H1 (cell line): Measurements from ENCODE around the gene GRIK4. TPM values are rescaled to one million over a fixed set of nuclear protein-coding genes. Genes with fewer than 3 reads are reported as not detected.

ENCODE experiments used
- CTCF ChIA-PET: fragments of 300-600 bp; sonication (Branson Sonifier 250); formaldehyde crosslinking; loops from one replicate; lab custom pipeline; 2021; ENCODE audit not compliant: partially characterized antibody; lab: Charles Lee
- POLR2A ChIA-PET: fragments of 300-600 bp; sonication (Branson Sonifier 250); formaldehyde crosslinking; loops from one replicate; lab custom pipeline; 2021; ENCODE audit warnings: inconsistent platforms; ENCODE audit not compliant: partially characterized antibody; lab: Charles Lee
- DNase-seq, 2 experiments: peaks; one replicate each; pipeline versions ENCODE4 v3.0.0 to v3.0.0-alpha.2; 2010 to 2022; ENCODE audit warnings: low spot score in 2 of 2, low read depth in 1 of 2, mixed read lengths in 1 of 2
- FAIRE-seq: peaks from 2 replicates; lab custom pipeline; 2011; peaks lifted over from hg19 to GRCh38; lab: Jason Lieb, UNC
- H2AFZ ChIP-seq: 2 replicates; pipeline ENCODE4 v1.8.1; 2012; ENCODE audit warnings: low read length, inconsistent platforms
- H2AK5ac ChIP-seq: 2 replicates; pipeline ENCODE4 v1.6.1; 2013; ENCODE audit warnings: low read depth, low read length
- H2BK120ac ChIP-seq: replicated peaks from 2 replicates; pipeline ENCODE3; 2013; ENCODE audit warnings: low read depth, low read length, inconsistent platforms
- H2BK12ac ChIP-seq: 2 replicates; pipeline ENCODE4 v1.6.1; 2013; ENCODE audit warnings: low read depth, low read length
- H2BK15ac ChIP-seq: 2 replicates; pipeline ENCODE4 v1.6.1; 2013; ENCODE audit warnings: low read length
- H2BK20ac ChIP-seq: 2 replicates; pipeline ENCODE4 v1.6.1; 2013; ENCODE audit warnings: low read length
- H2BK5ac ChIP-seq: 2 replicates; pipeline ENCODE4 v1.6.1; 2013; ENCODE audit warnings: low read depth, low read length
- H3K14ac ChIP-seq: 2 replicates; pipeline ENCODE4 v1.6.1; 2013; ENCODE audit warnings: inconsistent platforms; ENCODE audit not compliant: insufficient read length
- H3K18ac ChIP-seq: 2 replicates; pipeline ENCODE4 v1.6.1; 2013; ENCODE audit warnings: low read length; ENCODE audit errors: extremely low read depth
- H3K23ac ChIP-seq: 2 replicates; pipeline ENCODE4 v1.6.1; 2013; ENCODE audit warnings: inconsistent platforms; ENCODE audit not compliant: insufficient read length
- H3K23me2 ChIP-seq: 2 replicates; pipeline ENCODE4 v1.6.1; 2013; ENCODE audit warnings: low read depth, low read length
- H3K27ac ChIP-seq: 2 replicates; pipeline ENCODE4 v1.6.1; 2011; ENCODE audit warnings: low read depth, low read length, inconsistent platforms
- H3K27me3 ChIP-seq, 4 experiments: replicated peaks in 1 of 4; 1 replicate in 1 of 4; 2 replicates in 3 of 4; pipeline versions ENCODE4 v1.6.1 to v1.8.1; 2011 to 2013; ENCODE audit warnings: low read length in 3 of 4, mild to moderate bottlenecking in 3 of 4, inconsistent platforms in 2 of 4, mixed read lengths in 2 of 4, moderate library complexity in 1 of 4; ENCODE audit not compliant: control insufficient read depth in 3 of 4, insufficient read depth in 3 of 4; ENCODE audit errors: extremely low read depth in 1 of 4
- H3K36me3 ChIP-seq, 4 experiments: 2 replicates each; pipeline versions ENCODE4 v1.6.1 to v1.8.1; 2011 to 2013; ENCODE audit warnings: mild to moderate bottlenecking in 4 of 4, low read length in 3 of 4, moderate library complexity in 2 of 4, control low read depth in 1 of 4, inconsistent platforms in 1 of 4; ENCODE audit not compliant: insufficient read depth in 4 of 4, control insufficient read depth in 2 of 4
- H3K4ac ChIP-seq: replicated peaks from 2 replicates; pipeline ENCODE3; 2013; ENCODE audit warnings: low read length, low read depth, mixed read lengths, inconsistent platforms; ENCODE audit not compliant: insufficient read length
- H3K4me1 ChIP-seq, 4 experiments: replicated peaks in 1 of 4; 1 replicate in 1 of 4; 2 replicates in 3 of 4; pipeline versions ENCODE4 v1.6.1 to v1.8.1; 2011 to 2013; ENCODE audit warnings: low read length in 3 of 4, inconsistent platforms in 2 of 4, mixed read lengths in 1 of 4; ENCODE audit not compliant: insufficient read depth in 4 of 4, control insufficient read depth in 3 of 4
- H3K4me2 ChIP-seq, 2 experiments: 2 replicates each; pipeline versions ENCODE4 v1.6.1 to v1.8.1; 2011 to 2013; ENCODE audit warnings: low read depth in 2 of 2, low read length in 2 of 2, control low read depth in 1 of 2, inconsistent platforms in 1 of 2, mild to moderate bottlenecking in 1 of 2; ENCODE audit not compliant: insufficient read depth in 1 of 2
- H3K4me3 ChIP-seq, 4 experiments: fragments of 200-600, 300-600 bp in 1 of 4; sonication (generic), shearing (Covaris generic), sonication (Bioruptor Twin) in 1 of 4; 2 replicates each; pipeline versions ENCODE4 v1.5.1 to v1.8.1; 2011 to 2016; ENCODE audit warnings: low read length in 4 of 4, low read depth in 3 of 4, control low read depth in 2 of 4, inconsistent platforms in 2 of 4, mild to moderate bottlenecking in 2 of 4, mixed read lengths in 1 of 4, moderate library complexity in 1 of 4; ENCODE audit not compliant: insufficient read depth in 2 of 4; ENCODE audit errors: extremely low read depth in 1 of 4
- H3K56ac ChIP-seq: replicated peaks from 2 replicates; pipeline ENCODE3; 2013; ENCODE audit warnings: low read depth, mild to moderate bottlenecking, mixed read lengths, low read length, inconsistent platforms; ENCODE audit not compliant: insufficient read length
- H3K79me1 ChIP-seq: 2 replicates; pipeline ENCODE4 v1.6.1; 2013; ENCODE audit warnings: low read depth, low read length, control low read depth
- H3K79me2 ChIP-seq, 2 experiments: 2 replicates each; pipeline versions ENCODE4 v1.6.1 to v1.8.1; 2012 to 2013; ENCODE audit warnings: low read length in 2 of 2, mild to moderate bottlenecking in 2 of 2, inconsistent platforms in 1 of 2; ENCODE audit not compliant: insufficient read depth in 2 of 2, control insufficient read depth in 1 of 2
- H3K9ac ChIP-seq, 4 experiments: replicated peaks in 1 of 4; 1 replicate in 1 of 4; 2 replicates in 3 of 4; pipeline versions ENCODE4 v1.6.1 to v1.8.1; 2011 to 2013; ENCODE audit warnings: low read depth in 3 of 4, low read length in 3 of 4, control low read depth in 2 of 4, mild to moderate bottlenecking in 2 of 4, moderate library complexity in 2 of 4, inconsistent platforms in 1 of 4; ENCODE audit errors: extremely low read depth in 1 of 4
- H3K9me3 ChIP-seq, 2 experiments: 2 replicates each; pipeline versions ENCODE4 v1.6.1 to v1.8.1; 2012 to 2013; ENCODE audit warnings: mild to moderate bottlenecking in 2 of 2, moderate library complexity in 2 of 2, control low read depth in 1 of 2, inconsistent platforms in 1 of 2, low read depth in 1 of 2, low read length in 1 of 2, mixed read lengths in 1 of 2; ENCODE audit not compliant: insufficient read depth in 2 of 2
- H4K20me1 ChIP-seq, 2 experiments: replicated peaks in 1 of 2; 2 replicates each; pipeline versions ENCODE3 to v1.8.1; 2011 to 2013; ENCODE audit warnings: inconsistent platforms in 2 of 2, low read length in 2 of 2, mild to moderate bottlenecking in 1 of 2; ENCODE audit not compliant: insufficient read depth in 2 of 2, control insufficient read depth in 1 of 2
- H4K5ac ChIP-seq: 2 replicates; pipeline ENCODE4 v1.6.1; 2013; ENCODE audit warnings: low read length, low read depth, mixed read lengths, inconsistent platforms; ENCODE audit not compliant: insufficient read length
- H4K8ac ChIP-seq: 2 replicates; pipeline ENCODE4 v1.8.0; 2013; ENCODE audit warnings: mild to moderate bottlenecking, moderate library complexity, low read length, inconsistent platforms; ENCODE audit not compliant: insufficient read depth; ENCODE audit errors: extremely low read depth
- H4K91ac ChIP-seq: replicated peaks from 2 replicates; pipeline ENCODE3; 2013; ENCODE audit warnings: low read length, mixed read lengths, inconsistent platforms; ENCODE audit not compliant: insufficient read length
- ASH2L ChIP-seq: fragments of 200-600, 300-600 bp; sonication (generic); IDR thresholded peaks from one replicate; pipeline ENCODE4 v1.7.1; 2017; ENCODE audit warnings: low read length
- BCL11A ChIP-seq, 2 experiments: IDR thresholded peaks; one replicate each; pipeline ENCODE4 v1.6.1; 2011; ENCODE audit warnings: low read depth in 2 of 2, low read length in 2 of 2, mild to moderate bottlenecking in 2 of 2
- BRCA1 ChIP-seq: IDR thresholded peaks from 2 replicates; pipeline ENCODE4 v1.6.1; 2012; ENCODE audit warnings: low read depth, low read length, improper control_type of control experiment
- CEBPB ChIP-seq: IDR thresholded peaks from 2 replicates; pipeline ENCODE4 v1.6.1; 2012; ENCODE audit warnings: low read depth, low read length
- CHD1 ChIP-seq: IDR thresholded peaks from 2 replicates; pipeline ENCODE4 v1.6.1; 2012; ENCODE audit warnings: low read depth, low read length, improper control_type of control experiment
- GABPA ChIP-seq: IDR thresholded peaks from 2 replicates; pipeline ENCODE4 v1.6.1; 2011; ENCODE audit warnings: mild to moderate bottlenecking, low read length, moderate library complexity, borderline replicate concordance; ENCODE audit not compliant: insufficient read depth
- NANOG ChIP-seq: IDR thresholded peaks from 2 replicates; pipeline ENCODE4 v1.6.1; 2011; ENCODE audit warnings: low read length, low read depth, mild to moderate bottlenecking, inconsistent platforms; ENCODE audit not compliant: insufficient read depth, poor library complexity, severe bottlenecking
- RNF2 ChIP-seq: fragments of 200-900, 300-1000 bp; sonication (generic); IDR thresholded peaks from 2 replicates; pipeline ENCODE4 v1.7.1; 2016; ENCODE audit warnings: borderline replicate concordance, low read depth, mild to moderate bottlenecking, antibody characterized with exemption, low read length; ENCODE audit not compliant: poor library complexity, severe bottlenecking; ENCODE audit errors: missing control alignments
- SAP30 ChIP-seq: fragments of 300-600 bp; sonication (generic); IDR thresholded peaks from 2 replicates; pipeline ENCODE4 v1.7.1; 2012; ENCODE audit warnings: low read length, moderate library complexity, mild to moderate bottlenecking, inconsistent platforms; ENCODE audit not compliant: insufficient read depth, insufficient replicate concordance
- SIRT6 ChIP-seq: IDR thresholded peaks from one replicate; pipeline ENCODE4 v1.7.1; 2012; ENCODE audit warnings: low read length, inconsistent platforms
- WGBS, 2 experiments: shearing (Covaris generic) in 1 of 2; methylation state at CpG; one replicate each; pipeline versions ENCODE4 v1.1.6 to v1.1.7; 2013 to 2015; ENCODE audit warnings: low lambda C conversion rate in 2 of 2, mixed read lengths in 2 of 2, inconsistent platforms in 1 of 2, low coverage in 1 of 2, missing lambda C conversion rate in 1 of 2; ENCODE audit not compliant: insufficient replicate concordance in 2 of 2, insufficient coverage in 1 of 2, insufficient read length in 1 of 2; ENCODE audit errors: extremely low coverage in 1 of 2, missing lambda C conversion rate in 1 of 2; 5-methylcytosine and 5-hydroxymethylcytosine counted together
- polyA plus RNA-seq, 7 experiments: library from polyadenylated mRNA; depleted of rRNA in 3 of 7; stranded (reverse) in 5 of 7; unstranded in 2 of 7; fragments of >200 nt in 5 of 7; fragments of 200-250 nt in 2 of 7; gene quantifications; 1 replicate in 5 of 7; 2 replicates in 1 of 7; 4 replicates in 1 of 7; pipeline versions ENCODE4 v1.2.1 to v1.2.3, GENCODE V29; 2011 to 2013; ENCODE audit warnings: missing spikeins in 2 of 7, mixed read lengths in 2 of 7
- total RNA-seq: library from RNA; stranded (reverse); fragmentation: NEBNext Ultra II Directional; extraction: Animal tissue kit (Norgen Biotek cat#: 25700); gene quantifications from 2 replicates; pipeline ENCODE4 v1.2.1, GENCODE V29; 2021

GRIK4 gene
- total and polyA plus RNA-seq, 2 of the 8 experiments (the other 6 are each of a cell fraction or from before 2014, with no cell fraction given), result 1.2 to 2.9 TPM

- H3K79me1 ChIP-seq, result no peaks in the 10 kb centered on the region
- H3K36me3 ChIP-seq, result no peaks in the 10 kb centered on the region
- H3K23ac ChIP-seq, result no peak overlapping the region
- no peaks in the 10 kb centered on the region for H3K9me3 ChIP-seq
- H3K27me3 ChIP-seq, result no peaks in the 10 kb centered on the region; a peak in 1 of 7 replicates
- POLR2A ChIA-PET, result no interaction called here
- H2BK12ac ChIP-seq, result no peak overlapping the region
- no peak for FAIRE-seq
- H2AK5ac ChIP-seq, result no peak overlapping the region
- no peak overlapping the region for H4K8ac ChIP-seq
- no peak overlapping the region for H3K27ac ChIP-seq
- H3K14ac ChIP-seq, result no peak overlapping the region
- H2AFZ ChIP-seq, result no peak overlapping the region
- no peaks in the 10 kb centered on the region for H4K20me1 ChIP-seq
- H3K9ac ChIP-seq, result no peak overlapping the region
- no peak overlapping the region for H3K18ac ChIP-seq
- H2BK5ac ChIP-seq, result no peak overlapping the region
- no peaks in the 10 kb centered on the region for H3K79me2 ChIP-seq
- 0 out of 2 replicates have a peak, but pooled peaks cover 2% of the 10 kb centered on the region for H3K23me2 ChIP-seq
- H2BK20ac ChIP-seq, result no peak overlapping the region
- 86% methylated on average over 7 of the region's 7 CpGs; no CpG with 5 or more reads in 1 of the 2 experiments for WGBS, 2 experiments
- DNase-seq, result no peak
- peaks cover 0 to 4% (median 0%) of the 10 kb centered on the region in 4 experiments; a peak in 2 of 7 replicates for H3K4me1 ChIP-seq
- no peak overlapping the region for H3K56ac ChIP-seq
- no peak overlapping the region for H3K4ac ChIP-seq
- no peak overlapping the region for H4K91ac ChIP-seq
- no peak overlapping the region for H2BK15ac ChIP-seq
- H4K5ac ChIP-seq, result no peak overlapping the region
- CTCF ChIA-PET, result interaction anchor here (0.6 to 1.6 kb wide), 6 partner anchors 10 to 106 kb away, joined by 3 to 7 read pairs (median 3); partner anchors contain the start of gene GRIK4
- H2BK120ac ChIP-seq, result no peak overlapping the region
- no peak overlapping the region for H3K4me2 ChIP-seq
- no peak overlapping the region for H3K4me3 ChIP-seq
- TF ChIP-seq ASH2L (no peak), RNF2 (no peak), CEBPB (no peak), BCL11A (IDR thresholded peaks at IDR 0.05; ENCODE audit: low read depth in 2 of 2, low read length in 2 of 2) (no peak), CHD1 (no peak), SAP30 (no peak), NANOG (no peak), SIRT6 (no peak), BRCA1 (no peak), GABPA (no peak)
Observed at GRCh38 chr11:120579611-120580031, 68.1 kb downstream of the GRIK4 start.
